CD8-positive, alpha-beta memory T cell (primary cell): ENCODE data around the gene YY1. TPM values are rescaled to one million over a fixed set of nuclear protein-coding genes. Genes with fewer than 3 reads are reported as not detected.

Experiments
- CTCF ChIA-PET: fragments of 350-600 bp; sonication (Branson Sonifier 250); formaldehyde crosslinking; loops from one replicate; lab custom pipeline; 2021; ENCODE audit warnings: antibody characterized with exemption; lab: Charles Lee
- POLR2A ChIA-PET: fragments of 350-600 bp; sonication (Branson Sonifier 250); formaldehyde crosslinking; loops from one replicate; lab custom pipeline; 2021; ENCODE audit warnings: antibody characterized with exemption; lab: Charles Lee
- DNase-seq, 5 donors: peaks; one replicate each; pipeline versions ENCODE4 v3.0.0 to v3.0.0-alpha.2; 2020 to 2022; ENCODE audit warnings: mixed read lengths in 1 of 5
- H3K27ac ChIP-seq: one replicate; pipeline ENCODE4 v1.7.0; 2013; ENCODE audit warnings: low read depth, mild to moderate bottlenecking, low read length, moderate library complexity
- H3K27me3 ChIP-seq: 2 replicates; pipeline ENCODE4 v1.7.0; 2013; ENCODE audit warnings: low read length, mild to moderate bottlenecking; ENCODE audit not compliant: insufficient read depth, poor library complexity, severe bottlenecking
- H3K36me3 ChIP-seq: 2 replicates; pipeline ENCODE4 v1.7.0; 2013; ENCODE audit warnings: mild to moderate bottlenecking, low read length, moderate library complexity; ENCODE audit not compliant: insufficient read depth
- H3K4me1 ChIP-seq: 2 replicates; pipeline ENCODE4 v1.7.0; 2013; ENCODE audit warnings: mild to moderate bottlenecking, low read length, moderate library complexity; ENCODE audit not compliant: insufficient read depth
- H3K4me3 ChIP-seq: 2 replicates; pipeline ENCODE4 v1.7.0; 2013; ENCODE audit warnings: mild to moderate bottlenecking, low read length
- H3K9me3 ChIP-seq: 2 replicates; pipeline ENCODE4 v1.7.0; 2013; ENCODE audit warnings: mild to moderate bottlenecking, low read length
- H3K27ac Mint-ChIP-seq, 8 donors: one replicate each; pipeline ENCODE4 v1.8.0; 2020 to 2021; ENCODE audit warnings: mixed read lengths in 8 of 8, mild to moderate bottlenecking in 6 of 8, inconsistent platforms in 3 of 8, moderate library complexity in 3 of 8
- H3K27me3 Mint-ChIP-seq, 2 donors: one replicate each; pipeline ENCODE4 v1.8.0; 2020 to 2021; ENCODE audit warnings: mixed read lengths in 2 of 2, mild to moderate bottlenecking in 1 of 2, moderate library complexity in 1 of 2
- H3K36me3 Mint-ChIP-seq, 3 donors: one replicate each; pipeline ENCODE4 v1.8.0; 2020 to 2021; ENCODE audit warnings: mixed read lengths in 3 of 3, inconsistent platforms in 1 of 3, mild to moderate bottlenecking in 1 of 3
- H3K4me1 Mint-ChIP-seq, 3 donors: one replicate each; pipeline ENCODE4 v1.8.0; 2020 to 2021; ENCODE audit warnings: mixed read lengths in 3 of 3, inconsistent platforms in 1 of 3, mild to moderate bottlenecking in 1 of 3
- H3K4me3 Mint-ChIP-seq, 7 donors: one replicate each; pipeline ENCODE4 v1.8.0; 2020 to 2021; ENCODE audit warnings: mixed read lengths in 7 of 7, mild to moderate bottlenecking in 6 of 7, moderate library complexity in 4 of 7, inconsistent platforms in 2 of 7
- H3K9me3 Mint-ChIP-seq, 5 donors: one replicate each; pipeline ENCODE4 v1.8.0; 2020 to 2022; ENCODE audit warnings: mixed read lengths in 5 of 5, mild to moderate bottlenecking in 3 of 5, moderate library complexity in 2 of 5, inconsistent platforms in 1 of 5
- polyA plus RNA-seq: library from polyadenylated mRNA; unstranded; fragments of 300-500 nt; fragmentation: Illumina TruSeq; gene quantifications from one replicate; pipeline ENCODE4 v1.2.3, GENCODE V29; 2021
- total RNA-seq, 2 experiments: library from RNA; stranded (reverse); gene quantifications; one replicate each; pipeline ENCODE4 v1.2.3, GENCODE V29; 2021

YY1 gene
- total and polyA plus RNA-seq, 3 experiments from 2014 or later, result 24.2 to 116 (median 109) TPM

DNA sequence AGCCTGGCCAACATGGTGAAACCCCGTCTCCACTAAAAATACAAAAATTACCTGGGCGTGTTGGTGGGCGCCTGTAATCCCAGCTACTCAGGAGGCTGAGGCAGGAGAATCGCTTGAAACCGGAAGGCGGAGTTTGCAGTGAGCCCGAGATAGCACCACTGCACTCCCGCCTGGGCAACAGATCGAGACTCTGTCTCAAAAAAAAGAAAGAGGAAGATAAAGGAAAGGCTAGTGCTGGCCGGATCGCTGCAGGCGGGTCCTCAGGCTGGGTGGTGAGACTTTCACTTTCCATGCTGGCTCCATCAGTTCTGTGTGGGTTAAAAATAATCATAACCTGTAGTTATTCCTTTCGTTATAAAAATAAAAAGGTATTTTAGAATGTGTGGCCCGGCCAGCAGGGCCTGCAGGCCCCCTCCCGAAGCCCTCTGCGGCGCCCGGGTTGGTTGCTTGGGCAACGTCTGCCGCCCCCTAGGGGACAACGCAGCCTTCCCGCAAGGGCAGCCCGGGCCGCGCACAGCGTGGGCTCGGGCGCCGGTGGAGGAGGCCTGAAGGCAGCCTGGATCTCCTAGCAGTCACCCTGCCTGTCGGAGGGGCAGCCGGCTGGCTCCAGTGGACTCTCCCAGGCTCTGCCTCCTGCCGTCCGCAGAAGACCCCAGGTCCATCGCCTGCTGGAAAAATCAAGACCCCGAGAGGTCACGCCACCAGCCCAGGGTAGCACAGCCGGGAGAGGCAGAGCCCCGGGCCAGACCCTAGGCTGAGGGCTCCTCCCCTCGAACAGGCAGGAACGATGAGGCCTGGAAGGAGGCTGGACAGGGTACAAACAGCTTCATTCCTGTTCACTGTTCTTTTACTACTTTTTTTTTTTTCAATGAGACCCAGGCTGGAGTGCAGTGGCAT, 79.2 kb downstream of the YY1 start:
- CTCF ChIA-PET, result interaction anchor here (0.7 to 0.8 kb wide), 4 partner anchors 17 to 35 kb away, joined by 3 read pairs; no protein-coding TSS in a partner anchor
- H3K27ac ChIP-seq, result no peak overlapping the region

DNA sequence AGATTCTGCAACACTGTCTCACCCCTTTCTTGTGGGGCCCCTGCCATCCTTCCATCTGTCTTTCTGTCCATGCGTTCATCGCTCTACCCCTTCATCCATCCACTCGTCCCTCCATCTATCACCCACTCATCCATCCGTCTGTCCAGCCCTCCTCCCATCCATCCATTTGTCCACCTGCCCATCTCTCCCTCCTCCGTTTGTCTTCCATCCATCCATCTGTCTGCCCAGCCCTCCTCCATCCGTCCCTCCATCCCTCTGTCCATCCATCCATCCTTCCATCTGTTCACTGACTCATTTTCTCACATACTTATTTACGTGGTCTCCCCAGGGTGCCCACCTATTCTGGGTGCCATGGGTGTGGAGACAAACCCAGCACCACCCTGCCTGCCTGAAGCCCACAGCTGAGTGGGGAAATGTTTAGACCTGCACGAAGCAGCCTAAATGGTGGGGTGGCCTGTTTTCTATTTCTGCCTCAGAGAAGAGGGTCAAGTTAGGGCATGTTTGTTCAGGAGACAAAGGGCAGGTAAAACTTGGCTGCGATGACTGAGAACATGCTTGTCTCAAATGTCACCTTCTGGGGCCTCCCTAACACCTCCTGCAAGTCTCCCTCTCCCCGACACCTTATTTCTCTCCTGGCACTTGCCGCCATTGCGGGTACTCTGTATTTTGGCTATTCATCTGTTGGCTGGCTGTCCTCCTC, 81.4 kb downstream of the YY1 start:
- Mint-ChIP-seq H3K9me3 (no peaks in the 10 kb centered on the region), H3K4me3 (peak overlapping the region in 1 of 7 donors; percentile 62), H3K27ac (no peak overlapping the region), H3K27me3 (peaks cover 0 to 3% of the 10 kb centered on the region in 2 donors), H3K4me1 (peaks cover 3 to 5% (median 4%) of the 10 kb centered on the region in 3 donors), H3K36me3 (no peaks in the 10 kb centered on the region)
- ChIA-PET POLR2A (no interaction called here), CTCF (no interaction called here)
- Histone ChIP-seq H3K27ac (no peak overlapping the region), H3K36me3 (no peaks in the 10 kb centered on the region), H3K4me3 (no peak overlapping the region), H3K4me1 (no peaks in the 10 kb centered on the region), H3K9me3 (no peaks in the 10 kb centered on the region), H3K27me3 (no peaks in the 10 kb centered on the region)
- no peak for DNase-seq

More for the DNA sequence above, 79.2 kb downstream of the YY1 start:
- no peaks in the 10 kb centered on the region for H3K36me3 ChIP-seq
- no peaks in the 10 kb centered on the region for H3K4me1 ChIP-seq
- POLR2A ChIA-PET, result no interaction called here
- Mint-ChIP-seq H3K36me3 (no peaks in the 10 kb centered on the region), H3K27me3 (peaks cover 0 to 3% of the 10 kb centered on the region in 2 donors), H3K4me1 (peaks cover 3 to 5% (median 4%) of the 10 kb centered on the region in 3 donors), H3K4me3 (peak overlapping the region; percentile 66 to 75 (median 72)), H3K9me3 (no peaks in the 10 kb centered on the region), H3K27ac (no peak overlapping the region)
- peak; percentile 52 to 76 (median 62) for DNase-seq
- peak overlapping the region; percentile 14 for H3K4me3 ChIP-seq
- no peaks in the 10 kb centered on the region for H3K9me3 ChIP-seq
- H3K27me3 ChIP-seq, result no peaks in the 10 kb centered on the region

DNA sequence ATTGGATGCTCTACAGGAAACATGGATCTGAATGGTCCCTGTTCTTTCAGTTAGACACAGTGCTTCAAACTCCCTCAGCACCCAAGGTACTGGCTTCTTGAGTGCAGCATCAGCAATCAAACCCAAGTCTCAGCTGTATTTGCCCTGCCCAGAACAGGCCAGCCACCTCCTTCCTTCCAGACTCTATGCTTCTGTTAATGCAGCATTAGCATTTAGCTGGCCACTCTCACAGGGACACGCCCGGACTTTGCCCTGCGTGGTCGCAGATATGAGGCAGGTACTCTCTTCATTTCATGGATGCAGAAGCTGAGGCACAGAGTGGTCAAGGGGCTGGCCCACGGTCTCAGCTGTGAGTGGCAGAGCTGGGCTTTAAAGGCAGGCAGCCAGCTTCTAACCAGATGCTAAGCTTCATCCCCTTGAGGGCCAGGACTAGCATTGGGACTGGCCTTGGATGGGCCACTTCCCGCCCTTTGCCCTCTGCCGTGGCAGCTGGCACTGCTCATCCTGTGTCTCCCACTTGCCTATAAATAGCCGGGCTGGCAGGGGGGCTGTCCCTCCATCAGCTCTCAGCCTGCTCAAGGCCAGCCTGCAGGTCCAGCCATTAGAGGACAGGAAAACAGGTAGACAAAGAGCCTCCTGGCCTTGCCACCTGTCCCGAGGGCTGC, 82.7 kb downstream of the YY1 start:
- no peak overlapping the region for H3K4me3 Mint-ChIP-seq
- ChIA-PET POLR2A (no interaction called here), CTCF (no interaction called here)

DNA sequence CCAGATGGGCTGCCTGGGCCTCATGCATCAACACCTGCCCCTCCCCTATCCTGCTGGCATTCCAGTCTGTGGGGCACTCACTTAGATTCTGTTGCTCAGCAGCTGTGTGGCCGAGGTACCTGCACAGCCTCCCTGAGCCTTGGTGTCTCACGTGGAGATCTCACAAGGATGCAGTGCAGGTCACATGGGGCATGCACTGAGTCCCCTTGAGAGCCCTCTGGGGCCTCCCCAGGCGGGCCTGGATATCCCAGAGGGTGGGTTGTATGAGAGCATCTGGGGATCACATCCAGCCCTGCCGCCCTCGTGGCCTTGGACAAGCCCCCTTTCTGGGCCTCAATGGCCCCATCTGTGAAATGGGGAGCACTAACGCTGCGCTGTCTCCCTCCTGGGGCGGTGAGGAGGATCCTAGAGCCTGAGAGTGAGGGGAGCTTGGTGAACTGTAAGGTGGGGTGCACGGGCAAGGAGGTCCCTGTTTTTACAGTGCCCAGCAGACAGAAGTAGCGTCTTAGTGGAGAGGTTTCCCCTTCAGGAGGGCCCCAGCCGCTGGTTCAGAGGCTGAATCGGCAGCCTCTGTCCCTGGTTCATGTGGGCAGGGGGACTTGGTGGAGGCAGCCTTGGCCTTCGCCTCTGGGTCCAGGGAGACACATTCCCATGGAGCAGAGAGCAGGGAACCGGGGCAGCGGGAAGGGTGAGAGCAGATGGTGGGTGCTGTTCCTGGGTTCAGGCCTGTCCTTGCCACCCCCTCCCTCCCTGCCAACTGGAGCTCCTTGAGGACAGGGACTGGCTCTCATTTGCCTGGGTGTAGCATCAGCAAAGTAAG, 83.4 kb downstream of the YY1 start:
- CTCF ChIA-PET, result no interaction called here
- peaks cover 3 to 5% (median 4%) of the 10 kb centered on the region in 3 donors for H3K4me1 Mint-ChIP-seq

More for the DNA sequence above, 82.7 kb downstream of the YY1 start:
- no peak overlapping the region for H3K4me3 ChIP-seq
- no peak for DNase-seq
- H3K27ac Mint-ChIP-seq, result no peak overlapping the region
- no peak overlapping the region for H3K27ac ChIP-seq
- H3K27me3 ChIP-seq, result no peaks in the 10 kb centered on the region
- H3K27me3 Mint-ChIP-seq, result peaks cover 0 to 3% of the 10 kb centered on the region in 2 donors
- no peaks in the 10 kb centered on the region for H3K9me3 Mint-ChIP-seq
- H3K4me1 ChIP-seq, result no peaks in the 10 kb centered on the region
- no peaks in the 10 kb centered on the region for H3K9me3 ChIP-seq
- no peaks in the 10 kb centered on the region for H3K36me3 Mint-ChIP-seq
- no peaks in the 10 kb centered on the region for H3K36me3 ChIP-seq
- H3K4me1 Mint-ChIP-seq, result peaks cover 3 to 5% (median 4%) of the 10 kb centered on the region in 3 donors

DNA sequence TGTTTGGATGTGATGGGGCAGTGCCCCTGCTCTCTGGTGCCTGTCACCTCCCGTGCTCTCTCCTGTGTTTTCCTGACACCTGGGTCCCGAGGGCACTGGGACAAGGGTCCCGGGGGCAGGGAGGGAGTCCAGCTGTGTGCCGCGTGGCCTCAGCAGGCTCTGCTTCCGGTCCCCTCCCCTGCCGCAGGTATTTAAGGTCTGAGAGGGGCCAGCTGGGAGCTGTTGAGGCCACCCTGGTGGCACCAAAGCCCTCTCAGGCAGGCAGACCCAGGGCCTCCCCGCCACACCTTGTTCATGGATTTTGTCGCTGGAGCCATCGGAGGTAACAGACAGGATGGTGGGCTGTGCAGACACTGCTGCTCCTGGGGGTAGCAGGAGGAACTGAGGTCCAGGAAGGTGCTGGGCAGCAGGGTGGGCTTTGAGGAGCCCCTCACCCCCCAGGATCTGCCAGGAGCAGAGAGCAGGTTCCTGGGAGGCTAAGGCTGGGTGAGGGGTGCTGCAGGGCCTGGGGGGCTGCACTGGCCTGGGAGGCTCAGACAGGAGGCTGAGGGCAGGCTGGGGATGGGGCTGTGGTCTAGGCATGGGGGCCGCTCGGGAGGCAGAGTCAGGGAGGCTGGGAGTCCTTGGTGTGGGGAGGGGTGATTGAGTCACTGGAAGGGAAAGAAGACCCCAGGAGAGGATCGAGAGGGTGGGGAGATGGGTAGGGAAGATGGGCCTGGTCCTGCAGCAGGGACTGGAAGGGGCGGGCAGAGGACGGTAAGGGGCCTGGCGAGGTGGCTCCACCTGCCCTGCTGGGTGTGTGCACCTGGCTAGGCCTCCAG, 84.4 kb downstream of the YY1 start, which contains the start of gene SLC25A47:
TSS of gene SLC25A47 (plus strand) at position 219 of the 821 bp plus-strand sequence. CDS start at position 295, 76 bp downstream.
- H3K36me3 Mint-ChIP-seq, result no peaks in the 10 kb centered on the region
- H3K4me3 Mint-ChIP-seq, result no peak within 1 kb of the TSS
- H3K27me3 Mint-ChIP-seq, result peaks cover 0 to 3% of the 10 kb centered on the region in 2 donors
- H3K36me3 ChIP-seq, result no peaks in the 10 kb centered on the region
- H3K27me3 ChIP-seq, result no peaks in the 10 kb centered on the region
- peak within 1 kb of the TSS in 1 of 8 donors; percentile 54 for H3K27ac Mint-ChIP-seq
- no peaks in the 10 kb centered on the region for H3K9me3 Mint-ChIP-seq
- ChIA-PET CTCF (interaction anchor here (0.8 kb wide), 1 partner anchor 37 kb away, joined by 3 read pairs; no protein-coding TSS in a partner anchor), POLR2A (no interaction called here)
- no peaks in the 10 kb centered on the region for H3K9me3 ChIP-seq
- no peaks in the 10 kb centered on the region for H3K4me1 ChIP-seq
- no peak within 1 kb of the TSS for H3K4me3 ChIP-seq
- no peak for DNase-seq
- no peak within 1 kb of the TSS for H3K27ac ChIP-seq
- peaks cover 0 to 5% (median 1%) of the 10 kb centered on the region in 3 donors for H3K4me1 Mint-ChIP-seq

More for the DNA sequence above, 83.4 kb downstream of the YY1 start:
- no peaks in the 10 kb centered on the region for H3K36me3 Mint-ChIP-seq
- no peak overlapping the region for H3K27ac Mint-ChIP-seq
- H3K27me3 Mint-ChIP-seq, result peaks cover 0 to 3% of the 10 kb centered on the region in 2 donors
- no peaks in the 10 kb centered on the region for H3K4me1 ChIP-seq
- POLR2A ChIA-PET, result no interaction called here
- H3K9me3 Mint-ChIP-seq, result no peaks in the 10 kb centered on the region
- H3K4me3 ChIP-seq, result no peak overlapping the region
- H3K9me3 ChIP-seq, result no peaks in the 10 kb centered on the region
- DNase-seq, result no peak
- H3K4me3 Mint-ChIP-seq, result no peak overlapping the region
- no peaks in the 10 kb centered on the region for H3K36me3 ChIP-seq
- no peak overlapping the region for H3K27ac ChIP-seq
- no peaks in the 10 kb centered on the region for H3K27me3 ChIP-seq

DNA sequence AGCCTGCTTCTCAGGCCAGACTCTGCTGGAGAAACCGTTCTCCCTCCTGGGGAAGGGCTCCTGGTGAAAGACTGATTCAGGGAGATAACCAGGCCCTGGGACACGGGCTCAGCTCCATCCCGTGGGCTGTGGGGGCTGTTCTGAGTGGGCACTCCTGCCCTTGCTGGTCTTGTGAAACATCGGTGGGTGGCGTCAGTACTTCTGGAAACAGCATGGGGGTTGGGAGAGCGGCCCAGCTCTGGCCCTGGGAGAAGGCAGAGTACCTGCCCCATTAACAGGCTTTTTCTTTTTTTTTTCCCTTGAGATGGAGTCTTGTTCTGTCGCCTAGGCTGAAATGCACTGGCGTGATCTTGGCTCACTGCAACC, 85.0 kb downstream of the YY1 start:
- H3K27ac Mint-ChIP-seq, result peak overlapping the region in 1 of 8 donors; percentile 54
- Histone ChIP-seq H3K27me3 (no peaks in the 10 kb centered on the region), H3K4me3 (no peak overlapping the region), H3K27ac (no peak overlapping the region), H3K4me1 (no peaks in the 10 kb centered on the region), H3K36me3 (no peaks in the 10 kb centered on the region), H3K9me3 (no peaks in the 10 kb centered on the region)
- peaks cover 0 to 3% of the 10 kb centered on the region in 2 donors for H3K27me3 Mint-ChIP-seq
- DNase-seq, result no peak
- ChIA-PET POLR2A (no interaction called here), CTCF (interaction anchor here (0.8 kb wide), 1 partner anchor 38 kb away, joined by 3 read pairs; no protein-coding TSS in a partner anchor)
- peaks cover 0 to 5% (median 1%) of the 10 kb centered on the region in 3 donors for H3K4me1 Mint-ChIP-seq
- no peak overlapping the region for H3K4me3 Mint-ChIP-seq
- H3K9me3 Mint-ChIP-seq, result no peaks in the 10 kb centered on the region
- H3K36me3 Mint-ChIP-seq, result no peaks in the 10 kb centered on the region

DNA sequence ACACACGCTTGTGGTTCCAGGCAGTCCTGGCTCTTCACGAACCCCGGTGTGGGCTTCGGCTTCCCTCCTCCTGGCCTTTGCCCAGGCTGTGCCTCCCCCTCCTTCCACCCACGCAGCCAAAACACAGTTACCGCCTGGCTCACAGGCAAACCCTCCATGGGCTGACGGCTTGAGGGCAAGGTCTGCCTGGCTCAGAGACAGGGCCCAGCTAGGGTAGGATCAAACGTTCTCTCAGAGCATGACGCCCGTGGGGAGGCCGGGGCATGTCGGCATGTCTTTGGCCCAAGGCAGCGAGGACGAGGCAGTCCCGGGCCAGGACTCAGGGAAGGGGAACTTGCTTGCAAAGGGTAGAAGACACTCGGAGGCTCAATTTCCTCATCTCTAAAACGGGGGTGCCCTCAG, 86.3 kb downstream of the YY1 start:
- Mint-ChIP-seq H3K4me3 (no peak overlapping the region), H3K36me3 (no peaks in the 10 kb centered on the region), H3K9me3 (no peaks in the 10 kb centered on the region), H3K4me1 (no peaks in the 10 kb centered on the region), H3K27me3 (peaks cover 0 to 3% of the 10 kb centered on the region in 2 donors), H3K27ac (no peak overlapping the region)
- Histone ChIP-seq H3K36me3 (no peaks in the 10 kb centered on the region), H3K4me1 (no peaks in the 10 kb centered on the region), H3K27me3 (no peaks in the 10 kb centered on the region), H3K9me3 (no peaks in the 10 kb centered on the region), H3K27ac (no peak overlapping the region), H3K4me3 (no peak overlapping the region)
- no peak for DNase-seq
- ChIA-PET CTCF (no interaction called here), POLR2A (no interaction called here)
